ENCODE results near the gene KLHDC9. TPM values are rescaled to one million over a fixed set of nuclear protein-coding genes. Genes with fewer than 3 reads are reported as not detected.

Gene KLHDC9
- total and polyA plus RNA-seq, 2 of the 8 experiments (the other 6 are each of a cell fraction or from before 2014, with no cell fraction given): 6.5 to 15.6 TPM

GRCh38 chr1:161096015-161096414 lies 2.1 kb upstream of the KLHDC9 start (continued):
- TF ChIP-seq CHD7 (IDR thresholded peaks at IDR 0.05; ENCODE audit: insufficient replicate concordance, low read length) (no peak), EP300 (IDR thresholded peaks at IDR 0.05; ENCODE audit: borderline replicate concordance in 1 of 2, low read depth in 2 of 2, low read length in 2 of 2) (no peak), RAD21 (IDR thresholded peaks at IDR 0.05 in 1 of 2, conservative IDR thresholded peaks at IDR 0.05 in 1 of 2; ENCODE audit: low read depth in 2 of 2, low read length in 2 of 2) (no peak), YY1 (IDR thresholded peaks at IDR 0.05; ENCODE audit: low read depth, low read length) (no peak), NRF1 (IDR thresholded peaks at IDR 0.05; ENCODE audit: low read depth, low read length) (no peak), TAF1 (IDR thresholded peaks at IDR 0.05; ENCODE audit: low read depth, low read length) (no peak), TEAD4 (IDR thresholded peaks at IDR 0.05; ENCODE audit: low read depth, low read length) (no peak), CTCF (IDR thresholded peaks at IDR 0.05; ENCODE audit: control extremely low read depth in 1 of 3, insufficient read depth in 1 of 3, low read depth in 1 of 3, low read length in 3 of 3) (no peak), SP1 (IDR thresholded peaks at IDR 0.05; ENCODE audit: low read depth, low read length) (no peak)
